Nephron (organoid): ENCODE measurements around the gene OSBPL6.
"Not testable (repeated sequence)": the region's sequence is repeated elsewhere in the genome, so short reads cannot be mapped to it uniquely, and the experiment has no call there.

Experiments
- H3K27ac Mint-ChIP-seq, 3 experiments: 2 replicates each; pipeline ENCODE4 v1.8.0; 2020; ENCODE audit warnings: mixed read lengths in 3 of 3, mild to moderate bottlenecking in 2 of 3, moderate library complexity in 1 of 3
- H3K27me3 Mint-ChIP-seq: 2 replicates; pipeline ENCODE4 v1.8.0; 2021; ENCODE audit warnings: low read depth, mild to moderate bottlenecking, moderate library complexity, mixed read lengths
- H3K36me3 Mint-ChIP-seq: 2 replicates; pipeline ENCODE4 v1.8.0; 2020; ENCODE audit warnings: low read depth, mixed read lengths
- H3K4me1 Mint-ChIP-seq: 2 replicates; pipeline ENCODE4 v1.8.0; 2020; ENCODE audit warnings: mixed read lengths
- H3K4me3 Mint-ChIP-seq, 3 experiments: 2 replicates each; pipeline ENCODE4 v1.8.0; 2020; ENCODE audit warnings: mild to moderate bottlenecking in 3 of 3, mixed read lengths in 3 of 3, moderate library complexity in 2 of 3
- H3K9me3 Mint-ChIP-seq: 2 replicates; pipeline ENCODE4 v1.8.0; 2020; ENCODE audit warnings: mixed read lengths
- TF ChIP-seq, protein P1 (sequence below), 3 experiments: fragments of 200-600 bp; sonication (generic); IDR thresholded peaks; one replicate each; pipeline ENCODE4 v1.5.0; 2021; ENCODE audit warnings: antibody characterized with exemption in 3 of 3; ENCODE audit not compliant: unreplicated experiment in 3 of 3

OSBPL6 gene

DNA sequence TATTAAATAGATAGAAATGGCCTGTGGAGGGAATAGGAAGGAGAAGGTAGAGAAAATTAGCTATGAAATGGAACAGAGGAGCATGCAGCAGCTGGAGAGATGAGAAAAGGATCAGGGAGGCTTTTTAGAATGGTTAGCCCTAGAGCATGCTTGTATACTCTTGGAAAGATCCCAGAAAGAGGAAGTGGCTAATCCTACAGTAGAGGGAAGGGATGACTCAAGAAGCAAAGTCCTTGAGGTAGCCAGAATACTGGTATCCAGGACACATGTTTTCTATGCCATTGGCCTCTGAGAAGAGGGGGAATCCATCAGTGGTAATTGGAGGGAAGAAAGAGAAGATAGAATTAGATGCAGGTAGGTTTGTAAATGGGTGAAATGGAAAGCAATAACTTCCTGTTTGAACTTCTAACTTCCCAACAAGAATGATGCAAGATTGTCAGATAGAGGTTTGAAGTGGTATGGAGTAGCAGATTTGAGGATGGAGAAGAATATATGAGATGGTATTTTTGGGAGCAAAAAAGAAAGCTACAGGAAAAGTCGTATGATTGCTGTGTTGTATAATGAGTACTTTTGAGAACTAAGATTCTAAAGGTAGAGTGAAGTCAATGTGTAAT, 17.1 kb upstream of the OSBPL6 start:
- Mint-ChIP-seq H3K9me3 (peaks cover 6% of the 10 kb centered on the region), H3K36me3 (no peaks in the 10 kb centered on the region), H3K27ac (no peak overlapping the region), H3K4me3 (no peak overlapping the region), H3K27me3 (no peaks in the 10 kb centered on the region), H3K4me1 (no peaks in the 10 kb centered on the region)
- TF ChIP-seq, protein P1, sequence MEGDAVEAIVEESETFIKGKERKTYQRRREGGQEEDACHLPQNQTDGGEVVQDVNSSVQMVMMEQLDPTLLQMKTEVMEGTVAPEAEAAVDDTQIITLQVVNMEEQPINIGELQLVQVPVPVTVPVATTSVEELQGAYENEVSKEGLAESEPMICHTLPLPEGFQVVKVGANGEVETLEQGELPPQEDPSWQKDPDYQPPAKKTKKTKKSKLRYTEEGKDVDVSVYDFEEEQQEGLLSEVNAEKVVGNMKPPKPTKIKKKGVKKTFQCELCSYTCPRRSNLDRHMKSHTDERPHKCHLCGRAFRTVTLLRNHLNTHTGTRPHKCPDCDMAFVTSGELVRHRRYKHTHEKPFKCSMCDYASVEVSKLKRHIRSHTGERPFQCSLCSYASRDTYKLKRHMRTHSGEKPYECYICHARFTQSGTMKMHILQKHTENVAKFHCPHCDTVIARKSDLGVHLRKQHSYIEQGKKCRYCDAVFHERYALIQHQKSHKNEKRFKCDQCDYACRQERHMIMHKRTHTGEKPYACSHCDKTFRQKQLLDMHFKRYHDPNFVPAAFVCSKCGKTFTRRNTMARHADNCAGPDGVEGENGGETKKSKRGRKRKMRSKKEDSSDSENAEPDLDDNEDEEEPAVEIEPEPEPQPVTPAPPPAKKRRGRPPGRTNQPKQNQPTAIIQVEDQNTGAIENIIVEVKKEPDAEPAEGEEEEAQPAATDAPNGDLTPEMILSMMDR (IDR thresholded peaks at IDR 0.05; ENCODE audit: unreplicated experiment in 3 of 3): no peak

DNA sequence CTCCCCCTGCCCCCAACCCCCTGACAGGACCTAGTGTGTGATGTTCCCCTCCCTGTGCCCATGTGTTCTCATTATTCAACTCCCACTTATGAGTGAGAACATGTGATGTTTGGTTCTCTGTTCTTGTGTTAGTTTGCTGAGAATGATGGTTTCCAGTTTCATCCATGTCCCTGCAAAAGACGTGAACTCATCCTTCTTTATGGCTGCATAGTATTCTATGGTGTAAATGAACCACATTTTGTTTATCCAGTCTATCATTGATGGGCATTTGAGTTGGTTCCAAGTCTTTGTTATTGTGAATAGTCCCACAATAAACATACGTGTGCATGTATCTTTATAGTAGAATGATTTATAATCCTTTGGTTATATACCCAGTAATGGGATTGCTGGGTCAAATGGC, 13.7 kb upstream of the OSBPL6 start:
- not testable (repeated sequence) for H3K27me3 Mint-ChIP-seq, H3K4me1 Mint-ChIP-seq, H3K36me3 Mint-ChIP-seq, H3K9me3 Mint-ChIP-seq, H3K27ac Mint-ChIP-seq, H3K4me3 Mint-ChIP-seq

DNA sequence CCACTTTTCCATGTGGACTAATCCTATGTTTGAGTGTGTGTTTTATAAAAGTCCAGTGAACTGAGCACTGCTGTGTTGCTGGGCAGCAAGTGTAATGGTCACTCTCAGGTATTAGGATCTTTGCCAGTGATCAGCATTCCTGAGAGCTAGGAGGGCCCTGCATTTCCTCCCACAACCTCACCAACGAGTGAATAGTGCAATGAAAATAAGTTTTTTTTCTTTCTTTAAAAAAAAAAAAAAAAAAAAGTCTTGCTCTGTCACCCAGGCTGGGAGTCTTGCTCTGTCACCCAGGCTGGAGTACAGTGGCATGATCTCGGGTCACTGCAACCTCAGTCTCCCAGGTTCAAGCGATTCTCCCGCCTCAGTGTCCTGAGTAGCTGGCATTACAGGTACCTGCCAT, 6.5 kb upstream of the OSBPL6 start:
- Mint-ChIP-seq H3K27me3 (peaks cover 20% of the 10 kb centered on the region), H3K4me1 (no peaks in the 10 kb centered on the region), H3K27ac (no peak overlapping the region), H3K36me3 (no peaks in the 10 kb centered on the region), H3K9me3 (peaks cover 3% of the 10 kb centered on the region), H3K4me3 (no peak overlapping the region)
- TF ChIP-seq, protein P1 (IDR thresholded peaks at IDR 0.05; ENCODE audit: unreplicated experiment in 3 of 3): no peak

DNA sequence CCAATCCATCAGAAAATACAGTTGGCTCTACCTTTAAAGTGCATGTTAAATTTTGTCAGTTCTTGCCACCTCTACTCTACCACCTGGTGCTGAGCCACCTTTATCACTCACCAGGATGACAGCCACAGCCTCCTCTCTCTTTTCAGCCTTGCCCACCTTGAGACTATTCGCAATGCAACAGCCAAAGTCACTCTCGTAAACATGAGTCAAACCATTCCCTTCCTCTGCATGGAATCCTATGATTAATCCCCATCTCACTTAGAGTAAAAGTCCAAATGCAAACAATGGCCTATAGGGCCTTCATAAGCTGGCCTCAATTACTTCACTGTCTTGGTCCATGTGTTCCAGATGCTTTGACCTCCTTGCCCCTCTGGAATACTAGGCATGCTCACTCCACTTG, 5.8 kb upstream of the OSBPL6 start:
- peaks cover 6% of the 10 kb centered on the region for H3K4me1 Mint-ChIP-seq
- peaks cover 3% of the 10 kb centered on the region for H3K9me3 Mint-ChIP-seq
- no peaks in the 10 kb centered on the region for H3K36me3 Mint-ChIP-seq
- H3K4me3 Mint-ChIP-seq: no peak overlapping the region
- H3K27me3 Mint-ChIP-seq: peaks cover 26% of the 10 kb centered on the region
- TF ChIP-seq, protein P1 (IDR thresholded peaks at IDR 0.05; ENCODE audit: unreplicated experiment in 3 of 3): no peak
- H3K27ac Mint-ChIP-seq: no peak overlapping the region

DNA sequence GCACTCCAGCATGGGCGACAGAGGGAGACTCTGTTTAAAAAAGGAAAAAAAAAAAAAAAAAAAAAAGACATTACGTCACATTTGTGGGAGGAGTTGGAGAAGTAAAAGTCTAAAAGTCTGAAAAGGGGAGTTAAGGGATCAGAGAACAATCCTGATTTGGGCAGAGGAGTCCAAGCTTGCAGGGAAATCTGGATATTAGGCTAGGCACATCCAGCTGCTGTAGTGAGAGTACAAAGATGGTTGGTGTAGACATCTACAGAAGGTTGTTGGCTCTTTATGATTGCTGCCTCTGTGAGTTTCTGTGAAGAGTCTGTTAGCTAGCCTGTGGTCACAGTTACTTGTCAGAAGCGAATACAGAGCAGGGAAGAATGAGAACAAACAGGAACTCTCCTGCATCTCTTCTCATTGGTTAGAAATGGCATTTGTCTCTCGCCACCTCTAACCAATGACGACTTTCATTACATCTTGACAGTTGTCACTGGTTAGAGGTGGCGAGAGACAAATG, 3.3 kb upstream of the OSBPL6 start:
- no peak overlapping the region for H3K27ac Mint-ChIP-seq
- peaks cover 3% of the 10 kb centered on the region for H3K9me3 Mint-ChIP-seq
- peaks cover 25% of the 10 kb centered on the region for H3K27me3 Mint-ChIP-seq
- TF ChIP-seq, protein P1 (IDR thresholded peaks at IDR 0.05; ENCODE audit: unreplicated experiment in 3 of 3): no peak
- peaks cover 17% of the 10 kb centered on the region for H3K4me1 Mint-ChIP-seq
- peak overlapping the region in 1 of 3 experiments; percentile 20 for H3K4me3 Mint-ChIP-seq
- no peaks in the 10 kb centered on the region for H3K36me3 Mint-ChIP-seq

DNA sequence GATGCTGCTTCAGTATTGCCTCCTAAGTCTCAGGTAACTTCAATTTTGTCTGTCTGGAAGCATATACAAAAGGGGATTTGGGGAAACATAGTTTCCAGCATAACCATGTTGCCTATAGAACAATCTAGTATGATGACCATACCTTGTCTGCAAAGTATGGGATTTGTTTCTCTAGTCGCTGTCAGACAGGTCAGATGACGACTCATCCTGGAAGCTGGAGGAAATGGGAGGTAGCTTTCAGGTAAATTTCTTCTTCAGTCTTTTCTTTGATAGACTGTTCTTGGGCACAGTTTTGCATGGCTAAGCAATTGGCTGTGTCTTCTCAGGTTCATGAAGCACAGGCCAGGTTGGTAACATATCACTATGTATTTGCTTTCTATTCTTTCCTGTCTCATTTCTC, 2.8 kb upstream of the OSBPL6 start:
- Mint-ChIP-seq H3K27ac (no peak overlapping the region), H3K4me1 (peaks cover 17% of the 10 kb centered on the region), H3K4me3 (peak overlapping the region; percentile 4 to 78 (median 21)), H3K9me3 (peaks cover 3% of the 10 kb centered on the region), H3K36me3 (no peaks in the 10 kb centered on the region), H3K27me3 (peaks cover 27% of the 10 kb centered on the region)
- TF ChIP-seq, protein P1 (IDR thresholded peaks at IDR 0.05; ENCODE audit: unreplicated experiment in 3 of 3): no peak
